GM12874 (cell line): Measurements from ENCODE around the gene RORC.

ENCODE experiments used
- TF ChIP-seq, protein P1 (sequence below): IDR thresholded peaks from 2 replicates; pipeline ENCODE4 v1.5.1; 2011; ENCODE audit warnings: low read depth, mild to moderate bottlenecking, control low read depth, low read length, moderate library complexity; ENCODE audit not compliant: insufficient read depth

The RORC gene

DNA sequence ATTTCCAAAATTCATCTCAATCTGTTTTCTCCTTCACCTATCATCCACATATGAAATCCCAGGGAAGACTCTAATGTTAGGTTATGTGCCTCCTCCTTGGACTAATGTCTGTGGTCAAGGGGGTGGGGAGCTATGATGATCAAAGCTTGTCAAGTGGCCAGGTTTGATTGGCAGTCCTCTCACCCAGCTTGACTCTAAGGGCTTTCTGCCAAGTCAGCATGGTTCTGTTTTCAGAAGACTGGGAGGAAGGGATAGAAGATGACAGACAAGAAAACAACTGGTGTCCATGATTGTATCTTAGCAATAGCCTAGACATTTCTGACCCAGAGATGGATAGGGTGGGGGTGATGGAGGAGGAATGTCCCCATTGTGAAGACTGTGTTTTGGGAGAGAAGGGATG is 31.0 kb upstream of the RORC start:
- TF ChIP-seq, protein P1, sequence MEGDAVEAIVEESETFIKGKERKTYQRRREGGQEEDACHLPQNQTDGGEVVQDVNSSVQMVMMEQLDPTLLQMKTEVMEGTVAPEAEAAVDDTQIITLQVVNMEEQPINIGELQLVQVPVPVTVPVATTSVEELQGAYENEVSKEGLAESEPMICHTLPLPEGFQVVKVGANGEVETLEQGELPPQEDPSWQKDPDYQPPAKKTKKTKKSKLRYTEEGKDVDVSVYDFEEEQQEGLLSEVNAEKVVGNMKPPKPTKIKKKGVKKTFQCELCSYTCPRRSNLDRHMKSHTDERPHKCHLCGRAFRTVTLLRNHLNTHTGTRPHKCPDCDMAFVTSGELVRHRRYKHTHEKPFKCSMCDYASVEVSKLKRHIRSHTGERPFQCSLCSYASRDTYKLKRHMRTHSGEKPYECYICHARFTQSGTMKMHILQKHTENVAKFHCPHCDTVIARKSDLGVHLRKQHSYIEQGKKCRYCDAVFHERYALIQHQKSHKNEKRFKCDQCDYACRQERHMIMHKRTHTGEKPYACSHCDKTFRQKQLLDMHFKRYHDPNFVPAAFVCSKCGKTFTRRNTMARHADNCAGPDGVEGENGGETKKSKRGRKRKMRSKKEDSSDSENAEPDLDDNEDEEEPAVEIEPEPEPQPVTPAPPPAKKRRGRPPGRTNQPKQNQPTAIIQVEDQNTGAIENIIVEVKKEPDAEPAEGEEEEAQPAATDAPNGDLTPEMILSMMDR: no peak

DNA sequence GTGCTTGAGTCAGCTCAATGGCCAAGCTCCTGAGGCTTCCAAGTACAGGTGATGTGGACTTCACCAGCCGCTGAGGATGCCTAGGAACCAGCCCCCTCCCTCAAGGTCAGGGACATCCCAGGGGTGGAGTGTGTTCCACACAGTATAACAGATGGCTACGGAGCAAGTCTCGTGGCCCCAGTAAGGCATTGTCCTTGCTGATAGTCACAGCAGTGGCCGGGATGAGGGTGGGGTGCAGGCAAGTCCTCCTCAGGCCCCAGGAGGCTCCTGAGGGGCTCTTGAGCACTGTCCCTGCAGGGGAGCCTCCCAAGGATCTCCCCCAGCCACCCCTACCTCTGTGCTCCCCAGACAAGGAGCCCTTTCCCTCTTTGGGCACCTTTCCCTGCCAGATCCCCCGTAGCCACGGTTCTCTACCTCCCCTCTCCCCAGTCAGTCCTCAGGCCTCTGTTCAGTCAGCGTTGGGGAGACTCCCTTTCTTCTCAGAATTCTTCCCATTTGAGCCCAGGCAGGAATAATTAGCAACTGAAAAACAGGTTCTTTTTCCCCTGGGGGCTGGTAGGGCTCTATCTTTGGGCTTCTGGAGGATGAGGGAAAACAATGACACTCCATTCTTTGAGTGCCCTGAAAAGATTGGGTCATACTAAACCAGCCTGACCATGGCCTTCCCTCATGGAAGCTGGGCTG is 29.0 kb upstream of the RORC start:
- TF ChIP-seq, protein P1: no peak

DNA sequence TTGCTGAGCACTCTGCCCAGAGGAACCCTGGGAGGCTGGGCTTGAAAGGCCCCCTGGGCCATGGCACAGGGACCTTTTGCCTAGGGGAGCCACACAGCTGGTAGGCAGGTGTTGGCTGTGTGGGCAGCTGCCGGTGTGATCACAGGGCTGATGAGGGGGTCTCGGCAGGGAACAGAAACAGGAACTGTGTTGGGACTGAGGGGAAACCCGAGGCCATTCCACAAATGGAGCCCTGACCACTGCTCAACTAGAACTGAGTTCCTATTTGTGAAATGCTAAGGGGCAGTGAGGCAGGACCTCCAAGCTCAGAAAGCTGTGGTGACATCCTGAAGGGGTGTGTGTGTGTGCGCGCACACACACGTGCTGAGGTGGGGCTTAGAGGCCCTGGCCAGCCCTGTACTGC is 28.3 kb upstream of the RORC start:
- TF ChIP-seq, protein P1: no peak

DNA sequence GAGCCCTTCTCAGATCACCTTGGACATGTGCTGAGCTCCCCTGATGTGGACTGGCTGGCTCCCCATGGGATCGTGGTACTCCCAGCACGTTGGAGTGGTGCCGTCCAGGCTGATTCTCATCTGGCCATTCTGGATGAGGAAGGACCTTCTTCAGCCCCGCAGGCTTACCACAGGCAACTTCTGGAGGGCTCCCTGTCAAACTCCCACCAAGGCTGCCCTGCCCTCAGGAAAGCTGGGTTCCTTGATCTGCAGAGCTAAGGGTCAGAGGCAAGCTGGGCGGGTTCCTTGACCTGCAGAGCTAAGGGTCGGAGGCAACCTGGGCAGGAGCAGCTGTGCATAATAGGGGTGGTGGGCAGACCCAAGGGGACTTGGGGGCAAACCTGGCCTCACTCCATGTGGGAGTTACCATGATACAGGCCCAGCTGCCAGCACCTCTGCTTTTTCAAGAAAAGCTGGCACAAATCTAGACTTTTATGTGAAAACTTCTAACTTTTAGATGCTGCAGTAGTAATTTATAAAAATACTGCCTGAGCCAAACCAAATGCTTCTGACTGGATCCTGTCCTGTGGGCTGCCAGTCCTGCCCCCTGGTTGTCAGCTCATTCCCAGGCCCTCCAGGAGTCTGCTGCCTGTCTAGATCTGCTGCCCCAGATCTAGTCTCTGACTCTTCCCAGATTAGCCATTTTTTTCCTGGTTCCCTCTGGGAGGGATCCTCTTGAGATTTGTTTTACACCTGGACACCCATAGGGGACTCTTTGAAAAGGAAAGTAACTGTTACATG is 27.5 kb upstream of the RORC start:
- TF ChIP-seq, protein P1: no peak

DNA sequence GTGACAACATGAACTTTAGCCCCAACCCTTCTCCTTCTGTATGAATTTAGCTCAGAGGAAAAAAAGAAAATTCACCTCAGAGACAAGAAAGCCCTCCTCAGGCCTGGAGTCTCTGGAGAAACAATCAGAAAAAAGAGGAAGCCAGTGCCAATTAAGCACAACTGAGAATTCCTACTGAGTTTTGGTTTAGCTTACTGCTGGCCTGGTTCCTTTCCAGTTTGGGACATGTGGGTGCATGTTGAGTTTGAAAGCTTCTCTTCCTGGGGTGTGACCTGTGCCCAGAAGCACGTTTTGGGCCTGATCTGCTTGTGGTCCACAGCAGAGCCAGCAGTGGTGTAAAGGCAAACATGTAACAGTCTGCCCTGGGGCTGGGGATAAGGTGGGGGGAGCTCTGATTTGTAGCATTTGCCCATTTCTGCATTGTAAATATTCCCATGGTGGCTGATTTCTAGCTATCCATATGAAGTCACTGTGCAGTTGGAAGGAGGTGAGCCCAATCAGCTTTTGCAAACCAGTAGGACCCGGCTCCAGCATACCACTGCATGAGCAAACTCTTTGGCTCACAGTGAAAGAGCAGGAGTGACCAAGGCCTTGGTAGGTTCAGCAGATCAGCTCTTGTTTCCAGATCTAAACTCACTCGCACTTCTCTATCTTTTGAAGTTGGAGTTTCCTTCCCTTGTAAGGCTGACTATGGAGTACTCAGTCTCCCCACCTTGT is 26.6 kb upstream of the RORC start:
- TF ChIP-seq, protein P1: no peak

DNA sequence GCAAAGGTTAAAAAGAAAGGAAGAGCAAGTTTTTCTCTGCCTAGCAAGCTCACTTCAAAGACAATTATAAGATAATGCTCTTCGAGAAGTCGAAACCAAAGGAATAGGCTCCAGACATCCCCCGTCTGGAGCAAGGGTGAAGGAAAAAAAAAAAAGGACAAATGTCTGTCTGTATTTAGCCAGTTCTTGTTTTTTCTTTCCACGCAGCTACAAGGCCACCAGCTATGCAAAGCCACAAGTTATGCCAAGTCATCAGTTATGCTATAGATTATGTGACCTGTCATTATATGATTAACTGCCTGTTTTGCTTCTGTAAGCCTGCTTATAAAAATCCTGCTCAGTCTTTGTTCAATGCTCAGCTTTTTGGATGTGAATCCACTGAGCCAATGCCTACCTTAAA is 24.3 kb upstream of the RORC start:
- TF ChIP-seq, protein P1: no peak

DNA sequence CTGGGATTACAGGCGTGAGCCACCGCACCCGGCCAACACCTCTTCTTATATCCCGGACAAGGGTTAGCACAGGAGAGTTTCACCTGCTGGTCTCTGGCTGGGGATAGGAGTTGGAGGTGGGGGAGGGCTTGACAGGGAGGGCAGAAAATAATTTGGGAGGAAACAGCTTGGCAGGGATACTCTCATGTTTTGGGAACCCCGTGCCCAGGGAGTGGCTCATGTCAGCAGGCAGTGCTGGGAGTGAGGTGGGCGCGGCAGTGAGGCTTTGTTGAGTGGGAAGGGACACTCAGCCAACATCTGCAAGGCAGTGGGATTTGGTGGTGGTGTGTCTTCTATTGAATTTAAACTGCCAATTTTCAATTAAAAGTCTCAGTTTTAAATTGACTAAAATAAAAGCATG is 23.1 kb upstream of the RORC start:
- TF ChIP-seq, protein P1: no peak
